ENCODE measurements around the gene PLEKHA5. TPM values are rescaled to one million over a fixed set of nuclear protein-coding genes. Genes with fewer than 3 reads are reported as not detected.
"Not testable (repeated sequence)": the region's sequence is repeated elsewhere in the genome, so short reads cannot be mapped to it uniquely, and the experiment has no call there.

PLEKHA5 gene
- total RNA-seq, 1 donor from 2014 or later: 52.6 TPM

GRCh38 chr12:19158923-19159322 is 29.4 kb downstream of the PLEKHA5 start:
- intact Hi-C loops (cut with DNase I): no loop called here
- peak; percentile 68 for ATAC-seq

GRCh38 chr12:19161216-19161615 is 31.7 kb downstream of the PLEKHA5 start:
- intact Hi-C loops (cut with DNase I): no loop called here
- ATAC-seq: no peak
- no peak for DNase-seq (ENCODE audit: missing footprints)

More at GRCh38 chr12:19158923-19159322, 29.4 kb downstream of the PLEKHA5 start:
- DNase-seq (ENCODE audit: missing footprints): no peak

GRCh38 chr12:19165451-19165850 is 35.9 kb downstream of the PLEKHA5 start:
- no peak for ATAC-seq
- intact Hi-C loops (cut with DNase I): no loop called here
- DNase-seq (ENCODE audit: missing footprints): no peak

- ATAC-seq: no peak
- no peak for DNase-seq (ENCODE audit: missing footprints)
- intact Hi-C loops (cut with DNase I): no loop called here
Measured at GRCh38 chr12:19166387-19166786, 36.9 kb downstream of the PLEKHA5 start.

GRCh38 chr12:19166956-19167355 is 37.4 kb downstream of the PLEKHA5 start:
- intact Hi-C loops (cut with DNase I): no loop called here
- ATAC-seq: no peak
- DNase-seq (ENCODE audit: missing footprints): no peak

GRCh38 chr12:19167708-19168107 is 38.2 kb downstream of the PLEKHA5 start:
- intact Hi-C loops (cut with DNase I): no loop called here
- DNase-seq (ENCODE audit: missing footprints): no peak
- ATAC-seq: no peak

- intact Hi-C loops (cut with DNase I): no loop called here
Measured at GRCh38 chr12:19168644-19169043, 39.1 kb downstream of the PLEKHA5 start.

GRCh38 chr12:19169222-19169621 is 39.7 kb downstream of the PLEKHA5 start:
- intact Hi-C loops (cut with DNase I): no loop called here
- ATAC-seq: no peak
- no peak for DNase-seq (ENCODE audit: missing footprints)

More at GRCh38 chr12:19168644-19169043, 39.1 kb downstream of the PLEKHA5 start:
- DNase-seq (ENCODE audit: missing footprints) (no peak), ATAC-seq (no peak)

- intact Hi-C loops (cut with DNase I); ATAC-seq; DNase-seq (ENCODE audit: missing footprints): not testable (repeated sequence)
Measured at GRCh38 chr12:19170286-19170685, 40.8 kb downstream of the PLEKHA5 start.

- ATAC-seq (no peak), DNase-seq (ENCODE audit: missing footprints) (no peak)
- intact Hi-C loops (cut with DNase I): no loop called here
Measured at GRCh38 chr12:19171731-19172130, 42.2 kb downstream of the PLEKHA5 start.

GRCh38 chr12:19177754-19178153 is 48.2 kb downstream of the PLEKHA5 start:
- ATAC-seq: no peak
- DNase-seq (ENCODE audit: missing footprints): no peak
- intact Hi-C loops (cut with DNase I): no loop called here

GRCh38 chr12:19179986-19180385 is 50.5 kb downstream of the PLEKHA5 start:
- no peak for DNase-seq (ENCODE audit: missing footprints)
- no peak for ATAC-seq
- intact Hi-C loops (cut with DNase I): loop anchor here (2.0 kb wide), 1 partner anchor 49 kb away; no protein-coding TSS in a partner anchor

- ATAC-seq: no peak
- DNase-seq (ENCODE audit: missing footprints): no peak
- intact Hi-C loops (cut with DNase I): loop anchor here (2.0 kb wide), 1 partner anchor 51 kb away; no protein-coding TSS in a partner anchor
Measured at GRCh38 chr12:19181666-19182426, 52.3 kb downstream of the PLEKHA5 start.

- ATAC-seq (no peak), DNase-seq (ENCODE audit: missing footprints) (no peak)
- intact Hi-C loops (cut with DNase I): no loop called here
Measured at GRCh38 chr12:19183121-19183838, 53.7 kb downstream of the PLEKHA5 start.

GRCh38 chr12:19185262-19185929 is 55.9 kb downstream of the PLEKHA5 start:
- ATAC-seq: no peak
- intact Hi-C loops (cut with DNase I): loop anchor here (5.0 kb wide), 3 partner anchors 47 to 433 kb away; no protein-coding TSS in a partner anchor

GRCh38 chr12:19186722-19187661 is 57.5 kb downstream of the PLEKHA5 start:
- no peak for DNase-seq (ENCODE audit: missing footprints)
- intact Hi-C loops (cut with DNase I): loop anchor here (1.0 to 5.0 kb wide), 5 partner anchors 45 to 757 kb away; no protein-coding TSS in a partner anchor
- ATAC-seq: peak; percentile 52

More at GRCh38 chr12:19185262-19185929, 55.9 kb downstream of the PLEKHA5 start:
- DNase-seq (ENCODE audit: missing footprints): no peak

- DNase-seq (ENCODE audit: missing footprints): no peak
- no peak for ATAC-seq
- intact Hi-C loops (cut with DNase I): loop anchor here (5.0 kb wide), 3 partner anchors 43 to 437 kb away; no protein-coding TSS in a partner anchor
Measured at GRCh38 chr12:19189522-19189921, 60.0 kb downstream of the PLEKHA5 start.

All from Right ventricle myocardium inferior (tissue), 1 donor.